KMS-11 (cell line): ENCODE measurements around the gene EIF4EBP2.

ENCODE experiments used
- H2AFZ ChIP-seq: fragments of 200-600 bp; sonication (generic); 2 replicates; pipeline ENCODE4 v1.6.1; 2016; ENCODE audit warnings: antibody characterized with exemption, mixed run types, low read depth
- H3K27ac ChIP-seq: fragments of 200-600 bp; sonication (generic); 2 replicates; pipeline ENCODE4 v1.6.1; 2016; ENCODE audit warnings: mild to moderate bottlenecking, mixed run types
- H3K27me3 ChIP-seq: fragments of 200-600 bp; sonication (generic); 2 replicates; pipeline ENCODE4 v1.6.1; 2017; ENCODE audit warnings: mild to moderate bottlenecking, low read depth, mixed run types, moderate library complexity; ENCODE audit not compliant: insufficient read depth
- H3K36me3 ChIP-seq: fragments of 200-600 bp; sonication (generic); 2 replicates; pipeline ENCODE4 v1.6.1; 2017; ENCODE audit warnings: mild to moderate bottlenecking, mixed run types; ENCODE audit not compliant: insufficient read depth
- H3K4me1 ChIP-seq: fragments of 200-600 bp; sonication (generic); 2 replicates; pipeline ENCODE4 v1.6.1; 2016; ENCODE audit warnings: mild to moderate bottlenecking, low read depth, mixed run types; ENCODE audit not compliant: poor library complexity, severe bottlenecking
- H3K4me2 ChIP-seq: fragments of 200-600 bp; sonication (generic); 2 replicates; pipeline ENCODE4 v1.7.0; 2016; ENCODE audit warnings: mild to moderate bottlenecking, mixed run types
- H3K4me3 ChIP-seq: fragments of 200-600 bp; sonication (generic); IDR thresholded peaks from 2 replicates; pipeline ENCODE4 v1.6.1; 2017; ENCODE audit warnings: low read depth, low read length, mixed read lengths; ENCODE audit not compliant: insufficient read depth
- H3K79me2 ChIP-seq: fragments of 200-600 bp; sonication (generic); 2 replicates; pipeline ENCODE4 v1.6.1; 2016; ENCODE audit warnings: low read depth, mixed run types; ENCODE audit not compliant: insufficient read depth
- H3K9ac ChIP-seq: fragments of 200-600 bp; sonication (generic); 2 replicates; pipeline ENCODE4 v1.6.1; 2016; ENCODE audit warnings: mild to moderate bottlenecking, mixed run types
- H4K20me1 ChIP-seq: fragments of 200-600 bp; sonication (generic); 2 replicates; pipeline ENCODE4 v1.6.1; 2016; ENCODE audit warnings: mild to moderate bottlenecking, mixed run types; ENCODE audit not compliant: insufficient read depth
- TF ChIP-seq, protein P1 (sequence below): fragments of 200-600 bp; sonication (generic); conservative IDR thresholded peaks from 2 replicates; pipeline ENCODE4 v1.6.1; 2017; ENCODE audit warnings: low read depth, mild to moderate bottlenecking, antibody characterized with exemption, low read length, moderate library complexity, mixed read lengths

The EIF4EBP2 gene

DNA sequence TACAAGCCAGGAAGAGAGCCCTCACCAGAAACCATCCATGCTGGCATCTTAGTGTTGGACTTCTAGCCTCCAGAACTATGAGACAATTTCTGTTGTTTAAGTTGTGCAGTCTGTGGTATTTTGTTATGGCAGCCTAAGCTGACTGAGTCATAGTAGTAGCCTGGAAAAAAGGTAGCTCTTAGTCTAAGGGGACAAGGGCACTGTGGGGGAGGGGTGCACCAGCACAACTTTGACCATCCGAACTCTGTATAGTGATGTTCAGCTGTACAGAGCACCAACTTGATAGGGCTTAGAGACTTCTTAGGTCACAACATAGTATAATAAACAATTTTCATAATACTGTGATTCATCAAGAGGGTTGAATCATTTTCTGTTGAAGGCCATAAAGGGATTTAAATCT, 14.3 kb downstream of the EIF4EBP2 start:
- Histone ChIP-seq H3K9ac (no peak overlapping the region), H3K27ac (no peak overlapping the region), H4K20me1 (no peaks in the 10 kb centered on the region), H3K4me2 (no peak overlapping the region), H3K79me2 (peaks cover 9% of the 10 kb centered on the region; the same call in 1 of the 2 replicates), H3K27me3 (no peaks in the 10 kb centered on the region), H3K4me1 (peaks cover 17% of the 10 kb centered on the region), H3K36me3 (no peaks in the 10 kb centered on the region; the same call in 1 of the 2 replicates), H2AFZ (no peak overlapping the region), H3K4me3 (no peak overlapping the region)
- TF ChIP-seq, protein P1, sequence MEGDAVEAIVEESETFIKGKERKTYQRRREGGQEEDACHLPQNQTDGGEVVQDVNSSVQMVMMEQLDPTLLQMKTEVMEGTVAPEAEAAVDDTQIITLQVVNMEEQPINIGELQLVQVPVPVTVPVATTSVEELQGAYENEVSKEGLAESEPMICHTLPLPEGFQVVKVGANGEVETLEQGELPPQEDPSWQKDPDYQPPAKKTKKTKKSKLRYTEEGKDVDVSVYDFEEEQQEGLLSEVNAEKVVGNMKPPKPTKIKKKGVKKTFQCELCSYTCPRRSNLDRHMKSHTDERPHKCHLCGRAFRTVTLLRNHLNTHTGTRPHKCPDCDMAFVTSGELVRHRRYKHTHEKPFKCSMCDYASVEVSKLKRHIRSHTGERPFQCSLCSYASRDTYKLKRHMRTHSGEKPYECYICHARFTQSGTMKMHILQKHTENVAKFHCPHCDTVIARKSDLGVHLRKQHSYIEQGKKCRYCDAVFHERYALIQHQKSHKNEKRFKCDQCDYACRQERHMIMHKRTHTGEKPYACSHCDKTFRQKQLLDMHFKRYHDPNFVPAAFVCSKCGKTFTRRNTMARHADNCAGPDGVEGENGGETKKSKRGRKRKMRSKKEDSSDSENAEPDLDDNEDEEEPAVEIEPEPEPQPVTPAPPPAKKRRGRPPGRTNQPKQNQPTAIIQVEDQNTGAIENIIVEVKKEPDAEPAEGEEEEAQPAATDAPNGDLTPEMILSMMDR, result no peak

DNA sequence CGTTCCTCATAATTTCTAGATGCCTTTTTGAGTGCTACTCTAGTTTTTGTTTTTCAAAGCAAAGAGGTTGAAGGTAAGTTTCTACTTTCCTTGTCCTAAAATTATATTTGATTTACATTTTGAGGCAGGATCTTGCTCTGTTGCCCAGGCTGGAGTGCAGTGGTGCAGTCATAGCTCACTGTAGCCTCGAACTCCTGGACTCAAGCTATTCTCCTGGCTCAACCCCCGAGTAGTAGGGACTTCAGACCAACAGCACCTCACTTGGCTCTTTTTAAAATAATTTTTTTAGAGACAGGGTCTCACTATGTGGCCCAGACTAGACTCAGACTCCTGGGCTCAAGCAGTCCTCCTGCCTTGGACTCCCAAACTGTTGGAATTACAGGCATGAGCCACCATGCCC, 14.8 kb downstream of the EIF4EBP2 start:
- no peak overlapping the region for H2AFZ ChIP-seq
- no peaks in the 10 kb centered on the region for H4K20me1 ChIP-seq
- peaks cover 17% of the 10 kb centered on the region for H3K4me1 ChIP-seq
- H3K36me3 ChIP-seq, result no peaks in the 10 kb centered on the region; the same call in 1 of the 2 replicates
- H3K4me2 ChIP-seq, result no peak overlapping the region
- no peak overlapping the region for H3K27ac ChIP-seq
- no peaks in the 10 kb centered on the region for H3K27me3 ChIP-seq
- H3K79me2 ChIP-seq, result peaks cover 7% of the 10 kb centered on the region; the same call in 1 of the 2 replicates
- no peak overlapping the region for H3K4me3 ChIP-seq
- TF ChIP-seq, protein P1, result no peak
- no peak overlapping the region for H3K9ac ChIP-seq

DNA sequence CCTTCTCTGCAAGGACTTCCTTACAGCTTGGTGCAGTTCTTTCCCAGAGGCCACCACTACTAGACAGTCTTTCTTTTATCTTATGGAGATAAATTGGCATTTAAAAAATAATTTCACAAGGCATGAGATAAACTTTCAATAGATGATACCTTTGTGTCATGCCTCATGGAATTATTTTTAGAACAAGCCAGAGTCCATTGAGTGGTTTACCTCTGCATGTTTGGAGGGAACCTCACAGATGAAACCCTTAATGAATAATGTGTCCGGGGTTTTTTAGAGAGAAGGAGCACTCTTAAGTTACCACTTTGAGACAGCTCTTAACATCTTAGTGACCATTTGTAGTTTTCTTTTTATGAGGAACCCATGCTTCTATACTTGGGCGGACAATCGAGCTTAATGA, 20.4 kb downstream of the EIF4EBP2 start:
- H2AFZ ChIP-seq, result no peak overlapping the region

DNA sequence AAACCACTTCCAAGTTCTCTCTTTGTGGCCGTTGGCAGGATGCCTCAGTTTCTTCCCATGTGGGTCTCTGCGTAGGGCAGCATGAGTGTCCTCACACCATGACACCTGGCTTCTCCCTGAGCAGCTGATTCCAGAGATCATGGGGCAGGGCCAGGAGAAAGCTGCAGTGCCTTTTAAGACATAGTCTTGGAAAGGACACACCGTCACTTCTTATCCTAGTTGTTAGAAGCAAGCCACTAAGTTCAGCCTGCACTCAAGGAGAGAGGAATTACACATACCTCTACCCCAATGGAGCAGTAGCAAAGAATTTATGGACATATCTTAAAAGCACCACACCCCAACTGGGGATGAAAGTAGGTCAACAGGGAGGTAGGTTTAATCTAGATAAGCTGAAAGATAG, 21.2 kb downstream of the EIF4EBP2 start:
- H3K27me3 ChIP-seq, result no peaks in the 10 kb centered on the region
- H3K36me3 ChIP-seq, result no peaks in the 10 kb centered on the region; the same call in 1 of the 2 replicates
- H3K79me2 ChIP-seq, result no peaks in the 10 kb centered on the region
- TF ChIP-seq, protein P1, result no peak
- no peak overlapping the region for H3K9ac ChIP-seq
- H2AFZ ChIP-seq, result no peak overlapping the region
- peaks cover 7% of the 10 kb centered on the region for H3K4me1 ChIP-seq
- no peaks in the 10 kb centered on the region for H4K20me1 ChIP-seq
- no peak overlapping the region for H3K4me3 ChIP-seq
- H3K27ac ChIP-seq, result no peak overlapping the region
- H3K4me2 ChIP-seq, result no peak overlapping the region

More for the DNA sequence above, 20.4 kb downstream of the EIF4EBP2 start:
- Histone ChIP-seq H3K4me3 (no peak overlapping the region), H3K27ac (no peak overlapping the region), H3K36me3 (no peaks in the 10 kb centered on the region; the same call in 1 of the 2 replicates), H3K79me2 (no peaks in the 10 kb centered on the region), H3K4me2 (no peak overlapping the region), H3K27me3 (no peaks in the 10 kb centered on the region), H4K20me1 (no peaks in the 10 kb centered on the region), H3K4me1 (no peaks in the 10 kb centered on the region), H3K9ac (no peak overlapping the region)
- TF ChIP-seq, protein P1, result no peak
